Gastrocnemius medialis (tissue), 4 donors: ENCODE measurements around the gene TPSG1.
"Not testable (repeated sequence)": the region's sequence is repeated elsewhere in the genome, so short reads cannot be mapped to it uniquely, and the experiment has no call there.

Source experiments
- POLR2A ChIP-seq, 2 donors: fragments of 450-650 bp; IDR thresholded peaks; one replicate each; pipeline ENCODE4 v1.6.1; 2017; ENCODE audit warnings: antibody characterized with exemption in 2 of 2, mild to moderate bottlenecking in 2 of 2, moderate library complexity in 2 of 2
- TF ChIP-seq, protein P1 (sequence below), 5 experiments: fragments of 450-650 bp in 3 of 5; fragments of 200-600 bp in 2 of 5; sonication (generic) in 2 of 5; IDR thresholded peaks in 4 of 5; conservative IDR thresholded peaks in 1 of 5; 1 replicate in 4 of 5; 2 replicates in 1 of 5; pipeline ENCODE4 v1.5.1; 2016 to 2019; ENCODE audit warnings: antibody characterized with exemption in 5 of 5, mild to moderate bottlenecking in 3 of 5, moderate library complexity in 3 of 5

DNA sequence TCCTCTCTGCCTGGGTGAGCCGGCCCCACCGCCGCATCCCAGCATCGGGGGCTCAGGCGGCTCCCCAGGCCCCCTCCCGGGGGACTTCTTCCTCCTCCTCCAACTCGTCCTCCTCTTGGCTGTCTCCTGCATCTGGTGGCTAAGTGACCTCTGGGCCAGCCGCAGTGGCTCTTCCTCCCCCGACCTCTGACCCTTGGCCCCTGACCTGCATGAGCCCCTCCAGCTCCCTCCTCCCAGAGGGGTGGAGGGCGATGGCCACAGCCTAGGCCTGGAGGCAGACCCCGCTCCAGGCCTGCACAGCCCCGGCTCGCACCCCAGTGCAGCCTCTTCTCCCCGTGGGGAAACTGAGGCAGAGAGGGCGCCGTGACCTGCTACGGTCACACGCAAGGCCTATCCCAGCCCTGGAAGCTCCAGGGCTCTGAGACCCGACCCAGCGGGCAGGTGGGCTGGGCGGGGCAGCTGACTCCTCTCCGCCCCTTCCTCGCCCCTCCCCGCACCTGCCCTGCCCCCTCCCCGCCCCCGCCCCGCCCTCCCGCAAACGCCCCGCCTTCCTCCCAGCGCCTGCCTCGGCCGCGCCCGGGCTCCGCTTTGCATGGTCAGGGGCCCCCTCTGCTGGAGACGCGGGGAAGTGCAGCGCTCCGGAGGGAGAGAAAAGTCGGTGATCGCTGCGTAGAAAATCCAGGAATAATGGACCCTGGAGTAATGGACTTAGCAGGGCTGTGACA, 24.1 kb upstream of the TPSG1 start:
- TF ChIP-seq, protein P1, sequence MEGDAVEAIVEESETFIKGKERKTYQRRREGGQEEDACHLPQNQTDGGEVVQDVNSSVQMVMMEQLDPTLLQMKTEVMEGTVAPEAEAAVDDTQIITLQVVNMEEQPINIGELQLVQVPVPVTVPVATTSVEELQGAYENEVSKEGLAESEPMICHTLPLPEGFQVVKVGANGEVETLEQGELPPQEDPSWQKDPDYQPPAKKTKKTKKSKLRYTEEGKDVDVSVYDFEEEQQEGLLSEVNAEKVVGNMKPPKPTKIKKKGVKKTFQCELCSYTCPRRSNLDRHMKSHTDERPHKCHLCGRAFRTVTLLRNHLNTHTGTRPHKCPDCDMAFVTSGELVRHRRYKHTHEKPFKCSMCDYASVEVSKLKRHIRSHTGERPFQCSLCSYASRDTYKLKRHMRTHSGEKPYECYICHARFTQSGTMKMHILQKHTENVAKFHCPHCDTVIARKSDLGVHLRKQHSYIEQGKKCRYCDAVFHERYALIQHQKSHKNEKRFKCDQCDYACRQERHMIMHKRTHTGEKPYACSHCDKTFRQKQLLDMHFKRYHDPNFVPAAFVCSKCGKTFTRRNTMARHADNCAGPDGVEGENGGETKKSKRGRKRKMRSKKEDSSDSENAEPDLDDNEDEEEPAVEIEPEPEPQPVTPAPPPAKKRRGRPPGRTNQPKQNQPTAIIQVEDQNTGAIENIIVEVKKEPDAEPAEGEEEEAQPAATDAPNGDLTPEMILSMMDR (IDR thresholded peaks at IDR 0.05 in 4 of 5, conservative IDR thresholded peaks at IDR 0.05 in 1 of 5) = not testable (repeated sequence)
- not testable (repeated sequence) for TF ChIP-seq POLR2A (IDR thresholded peaks at IDR 0.05)
